A549 (cell line): ENCODE data around the gene IL4R. TPM values are rescaled to one million over a fixed set of nuclear protein-coding genes. Genes with fewer than 3 reads are reported as not detected.

Experiments used
- ATAC-seq, 2 experiments: fragments of 200-7000 bp in 1 of 2; fragments of >200 bp in 1 of 2; cut with Nextera tagmentation in 1 of 2; cut with Tn5 transposase in 1 of 2; 3 replicates each; pipeline versions ENCODE4 v1.8.0 to v1.9.1; 2018 to 2020; ENCODE audit warnings: mild to moderate bottlenecking in 1 of 2, moderate library complexity in 1 of 2
- CTCF ChIA-PET: fragments of 300-600 bp; sonication (Branson Sonifier 250); formaldehyde crosslinking; extraction: SDS; loops from one replicate; lab custom pipeline; 2021; ENCODE audit warnings: antibody characterized with exemption, inconsistent platforms; lab: Yijun Ruan, JAX
- POLR2A ChIA-PET: fragments of 350-600 bp; formaldehyde crosslinking; extraction: SDS; loops from one replicate; lab custom pipeline; 2021; ENCODE audit warnings: antibody characterized with exemption, inconsistent platforms; lab: Yijun Ruan, JAX
- DNase-seq, 2 experiments: peaks; one replicate each; pipeline versions ENCODE4 v3.0.0 to v3.0.0-alpha.2; 2011 to 2016; ENCODE audit warnings: low read depth in 1 of 2, low spot score in 1 of 2
- FAIRE-seq: peaks from 2 replicates; lab custom pipeline; 2011; peaks lifted over from hg19 to GRCh38; lab: Jason Lieb, UNC
- H3K27ac ChIP-seq, 2 experiments: fragments of >200 bp; sonication (Bioruptor Twin); formaldehyde crosslinking; 3 replicates each; pipeline ENCODE4 v1.5.1; 2016 to 2017
- H3K4me1 ChIP-seq: fragments of >200 bp; sonication (Bioruptor Twin); formaldehyde crosslinking; 3 replicates; pipeline ENCODE4 v1.6.1; 2016
- H3K4me2 ChIP-seq: fragments of >200 bp; sonication (Bioruptor Twin); formaldehyde crosslinking; 3 replicates; pipeline ENCODE4 v1.6.1; 2016
- H3K4me3 ChIP-seq: fragments of >200 bp; sonication (Bioruptor Twin); formaldehyde crosslinking; 3 replicates; pipeline ENCODE4 v1.5.1; 2016
- H3K9me3 ChIP-seq: fragments of >200 bp; sonication (Bioruptor Twin); formaldehyde crosslinking; 3 replicates; pipeline ENCODE4 v1.6.1; 2016
- BCL3 ChIP-seq: fragments of >200 bp; sonication (Bioruptor Twin); formaldehyde crosslinking; IDR thresholded peaks from 3 replicates; pipeline ENCODE4 v1.6.1; 2016
- CBX2 ChIP-seq: fragments of 200-600 bp; sonication (generic); IDR thresholded peaks from 2 replicates; pipeline ENCODE4 v1.6.1; 2016; ENCODE audit warnings: low read depth, mild to moderate bottlenecking, borderline replicate concordance
- CBX8 ChIP-seq: fragments of 200-600 bp; sonication (generic); IDR thresholded peaks from 2 replicates; pipeline ENCODE4 v1.6.1; 2016
- CHD2 ChIP-seq: fragments of 150-350 bp; IDR thresholded peaks from 2 replicates; pipeline ENCODE4 v1.6.1; 2014; ENCODE audit warnings: low read length; ENCODE audit not compliant: partially characterized antibody
- CHD4 ChIP-seq: fragments of 200-600 bp; sonication (generic); IDR thresholded peaks from 2 replicates; pipeline ENCODE4 v1.6.1; 2016; ENCODE audit warnings: antibody characterized with exemption, mild to moderate bottlenecking, borderline replicate concordance
- E2F6 ChIP-seq: IDR thresholded peaks from 2 replicates; pipeline ENCODE4 v1.6.1; 2012; ENCODE audit warnings: low read depth, borderline replicate concordance
- EHMT2 ChIP-seq: fragments of 200-600 bp; sonication (generic); IDR thresholded peaks from 2 replicates; pipeline ENCODE4 v1.6.1; 2016; ENCODE audit warnings: antibody characterized with exemption, low read depth, mild to moderate bottlenecking, moderate library complexity
- ELK1 ChIP-seq: fragments of 150-350 bp; IDR thresholded peaks from 2 replicates; pipeline ENCODE4 v1.6.1; 2014; ENCODE audit warnings: low read depth, mild to moderate bottlenecking, low read length
- EP300 ChIP-seq, 2 experiments: fragments of >200 bp; sonication (Bioruptor Twin); formaldehyde crosslinking; IDR thresholded peaks; 2 replicates in 1 of 2; 3 replicates in 1 of 2; pipeline ENCODE4 v1.6.1; 2016 to 2017
- ESRRA ChIP-seq: fragments of 150-350 bp; IDR thresholded peaks from 2 replicates; pipeline ENCODE4 v1.6.1; 2014; ENCODE audit warnings: mild to moderate bottlenecking, low read length, borderline replicate concordance
- FOSL2 ChIP-seq, 2 experiments: fragments of 450-650 bp in 1 of 2; fragments of >200 bp in 1 of 2; sonication (Bioruptor Twin) in 1 of 2; formaldehyde crosslinking; IDR thresholded peaks; 2 replicates each; pipeline versions ENCODE4 v1.5.0 to v1.6.1; 2016 to 2020; ENCODE audit warnings: mild to moderate bottlenecking in 1 of 2, moderate library complexity in 1 of 2
- FOXS1 ChIP-seq: fragments of 250-450 bp; sonication (Bioruptor Pico); IDR thresholded peaks from 2 replicates; pipeline ENCODE4 v1.5.0; 2020; ENCODE audit warnings: mild to moderate bottlenecking, moderate library complexity
- GATA3 ChIP-seq: IDR thresholded peaks from 2 replicates; pipeline ENCODE4 v1.6.1; 2012; ENCODE audit warnings: borderline replicate concordance
- HOXB5 ChIP-seq: fragments of 250-450 bp; sonication (Bioruptor Pico); IDR thresholded peaks from 2 replicates; pipeline ENCODE4 v1.5.0; 2020; ENCODE audit warnings: mild to moderate bottlenecking, moderate library complexity
- MAX ChIP-seq: IDR thresholded peaks from 2 replicates; pipeline ENCODE4 v1.6.1; 2012
- MAZ ChIP-seq: fragments of 150-350 bp; IDR thresholded peaks from 2 replicates; pipeline ENCODE4 v1.6.1; 2014; ENCODE audit warnings: antibody characterized with exemption, low read depth, low read length, borderline replicate concordance
- NR3C1 ChIP-seq: fragments of >200 bp; sonication (Bioruptor Twin); formaldehyde crosslinking; IDR thresholded peaks from 3 replicates; pipeline ENCODE4 v1.6.1; 2017
- POLR2AphosphoS2 ChIP-seq: conservative IDR thresholded peaks from 2 replicates; pipeline ENCODE4 v1.6.1; 2012; ENCODE audit warnings: low read length, improper control_type of control experiment, inconsistent platforms
- RAD21 ChIP-seq, 2 experiments: fragments of >200 bp in 1 of 2; sonication (Bioruptor Twin) in 1 of 2; formaldehyde crosslinking in 1 of 2; IDR thresholded peaks in 1 of 2; conservative IDR thresholded peaks in 1 of 2; 2 replicates in 1 of 2; 3 replicates in 1 of 2; pipeline ENCODE4 v1.6.1; 2012 to 2018; ENCODE audit warnings: inconsistent platforms in 1 of 2
- RCOR1 ChIP-seq: fragments of 150-350 bp; IDR thresholded peaks from 2 replicates; pipeline ENCODE4 v1.6.1; 2014; ENCODE audit warnings: antibody characterized with exemption, low read length, low read depth
- REST ChIP-seq: fragments of 200-600 bp; sonication (generic); IDR thresholded peaks from 2 replicates; pipeline ENCODE4 v1.6.1; 2016; ENCODE audit warnings: antibody characterized with exemption, mild to moderate bottlenecking, moderate library complexity
- TP53 ChIP-seq: fragments of 250-450 bp; sonication (Bioruptor Pico); IDR thresholded peaks from 2 replicates; pipeline ENCODE4 v1.5.0; 2021; ENCODE audit warnings: mild to moderate bottlenecking, moderate library complexity
- ZC3H11A ChIP-seq: fragments of 450-650 bp; IDR thresholded peaks from 2 replicates; pipeline ENCODE4 v1.6.1; 2014; ENCODE audit warnings: antibody characterized with exemption, mild to moderate bottlenecking
- WGBS: methylation state at CpG from one replicate; pipeline ENCODE4 v1.1.6; 2017; ENCODE audit errors: missing lambda C conversion rate; 5-methylcytosine and 5-hydroxymethylcytosine counted together
- polyA plus RNA-seq, 4 experiments: library from polyadenylated mRNA; depleted of rRNA in 3 of 4; stranded (reverse); fragments of >200 nt; fragmentation: RNase III in 1 of 4; extraction: RNeasy Plus Mini Kit Qiagen cat#74134 plus additional on column Dnase treatment in 1 of 4; gene quantifications; 2 replicates in 3 of 4; 3 replicates in 1 of 4; pipeline ENCODE4 v1.2.3, GENCODE V29; 2011 to 2017

IL4R gene
- polyA plus RNA-seq, 2 of the 4 experiments (the other 2 are of a cell fraction) = 14.4 to 19.3 TPM

GRCh38 chr16:27332105-27332504 is 18.3 kb downstream of the IL4R start (continued):
- TF ChIP-seq TP53 (CRISPR knock-in tag) = no peak
- no peak for TF ChIP-seq MAZ
- no peak for TF ChIP-seq POLR2AphosphoS2
- TF ChIP-seq FOXS1 (CRISPR knock-in tag) = no peak
- no peak for TF ChIP-seq GATA3
- no peak for TF ChIP-seq EP300 (IDR thresholded peaks at IDR 0.05)
- no peak for TF ChIP-seq FOSL2 (IDR thresholded peaks at IDR 0.05)
- no peak for TF ChIP-seq FOSL2 (CRISPR knock-in tag; IDR thresholded peaks at IDR 0.05)
- TF ChIP-seq RAD21 (conservative IDR thresholded peaks at IDR 0.05 in 1 of 2, IDR thresholded peaks at IDR 0.05 in 1 of 2) = no peak
- TF ChIP-seq EHMT2 = no peak
- TF ChIP-seq MAX = no peak
- TF ChIP-seq, all 56 proteins: peak for 0

GRCh38 chr16:27333104-27333503 is 19.3 kb downstream of the IL4R start:
- Histone ChIP-seq H3K4me2 (no peak overlapping the region), H3K27ac (no peak overlapping the region), H3K4me3 (no peak overlapping the region), H3K9me3 (no peaks in the 10 kb centered on the region; the same call in 2 of the 3 replicates), H3K4me1 (peaks cover 3% of the 10 kb centered on the region)
- CTCF ChIA-PET = interaction anchor here (1.4 kb wide), 1 partner anchor 97 kb away, joined by 3 read pairs; no protein-coding TSS in a partner anchor
- ATAC-seq (no peak), FAIRE-seq (no peak), DNase-seq (no peak)
- WGBS = 84% methylated on average over 6 of the region's 6 CpGs
- TF ChIP-seq HOXB5 (CRISPR knock-in tag) (no peak), ESRRA (no peak), ELK1 (no peak), CHD2 (no peak), FOSL2 (IDR thresholded peaks at IDR 0.05) (no peak), FOSL2 (CRISPR knock-in tag; IDR thresholded peaks at IDR 0.05) (no peak), CHD4 (no peak), E2F6 (no peak), NR3C1 (no peak), CBX8 (no peak), ZC3H11A (no peak), MAZ (no peak), CBX2 (no peak), RCOR1 (no peak), BCL3 (no peak), MAX (no peak), REST (no peak)
- POLR2A ChIA-PET = no interaction called here
